K562 (cell line): Measurements from ENCODE around the gene LIMS2. TPM values are rescaled to one million over a fixed set of nuclear protein-coding genes. Genes with fewer than 3 reads are reported as not detected.

Experiments used
- ATAC-seq: fragments of 200-7000 bp; cut with Tn5 transposase; 3 replicates; pipeline ENCODE4 v1.9.1; 2020; ENCODE audit warnings: moderate library complexity
- BruUV-seq: library from RNA; stranded (reverse); fragments of 400-500 nt; replicated peaks from 2 replicates; lab custom pipeline; 2021; lab: Mats Ljungman, UMichigan
- CTCF ChIA-PET: fragments of 300-600 bp; formaldehyde crosslinking; extraction: SDS; loops from one replicate; lab custom pipeline; 2021; ENCODE audit warnings: low intra/inter-chr PET ratio; lab: Yijun Ruan, JAX
- POLR2A ChIA-PET: fragments of 300-600, 350-650 bp; sonication (Branson Sonifier 250); formaldehyde crosslinking; extraction: SDS; loops from one replicate; lab custom pipeline; 2021; ENCODE audit warnings: antibody characterized with exemption, inconsistent platforms; lab: Yijun Ruan, JAX
- DNase-seq, 4 experiments: peaks; one replicate each; pipeline versions ENCODE4 v3.0.0 to v3.0.0-alpha.2; 2011 to 2018; ENCODE audit warnings: low spot score in 3 of 4, mixed read lengths in 3 of 4; ENCODE audit errors: extremely low read depth in 1 of 4
- FAIRE-seq: peaks from 2 replicates; lab custom pipeline; 2011; peaks lifted over from hg19 to GRCh38; lab: Jason Lieb, UNC
- H2AFZ ChIP-seq: 2 replicates; pipeline ENCODE4 v1.6.0; 2011; ENCODE audit warnings: low read depth, low read length, control low read depth, inconsistent platforms
- H3K27ac ChIP-seq: fragments of 200-600 bp; 3 replicates; pipeline ENCODE4 v1.8.0; 2011; ENCODE audit warnings: low read depth, mild to moderate bottlenecking, control low read depth, inconsistent platforms, low read length, moderate library complexity, mixed read lengths; ENCODE audit errors: extremely low read depth
- H3K27me3 ChIP-seq, 2 experiments: fragments of 300-600 bp in 1 of 2; 2 replicates in 1 of 2; 3 replicates in 1 of 2; pipeline versions ENCODE4 v1.6.0 to v1.8.0; 2011; ENCODE audit warnings: inconsistent platforms in 2 of 2, low read length in 2 of 2, mild to moderate bottlenecking in 1 of 2, mixed read lengths in 1 of 2, moderate library complexity in 1 of 2; ENCODE audit not compliant: control insufficient read depth in 2 of 2, insufficient read depth in 2 of 2
- H3K36me3 ChIP-seq: fragments of 300-600 bp; 3 replicates; pipeline ENCODE4 v1.8.0; 2011; ENCODE audit warnings: mild to moderate bottlenecking, low read length, inconsistent platforms; ENCODE audit not compliant: control insufficient read depth, insufficient read depth
- H3K4me1 ChIP-seq, 2 experiments: fragments of 200-600 bp in 1 of 2; replicated peaks in 1 of 2; 2 replicates in 1 of 2; 3 replicates in 1 of 2; pipeline versions ENCODE4 v1.5.1 to v1.8.0; 2011; ENCODE audit warnings: inconsistent platforms in 2 of 2, low read length in 2 of 2, mild to moderate bottlenecking in 1 of 2, mixed read lengths in 1 of 2, moderate library complexity in 1 of 2; ENCODE audit not compliant: control insufficient read depth in 2 of 2, insufficient read depth in 2 of 2
- H3K4me2 ChIP-seq: 2 replicates; pipeline ENCODE4 v1.6.1; 2011; ENCODE audit warnings: low read length, control low read depth, inconsistent platforms, mixed read lengths; ENCODE audit not compliant: insufficient read depth
- H3K4me3 ChIP-seq: fragments of 200-600 bp; sonication (generic), shearing (Covaris generic); 2 replicates; pipeline ENCODE4 v1.5.1; 2016; ENCODE audit warnings: control low read depth, inconsistent platforms
- H3K79me2 ChIP-seq: fragments of 200-600 bp; 3 replicates; pipeline ENCODE4 v1.8.0; 2011; ENCODE audit warnings: low read length, inconsistent platforms; ENCODE audit not compliant: control insufficient read depth, insufficient read depth
- H3K9ac ChIP-seq, 2 experiments: 2 replicates each; pipeline versions ENCODE4 v1.6.0 to v1.6.1; 2011; ENCODE audit warnings: low read depth in 2 of 2, low read length in 2 of 2, control low read depth in 1 of 2, inconsistent platforms in 1 of 2, mild to moderate bottlenecking in 1 of 2, mixed read lengths in 1 of 2; ENCODE audit not compliant: insufficient read depth in 1 of 2
- H3K9me1 ChIP-seq: one replicate; pipeline ENCODE4 v1.6.0; 2011; ENCODE audit warnings: inconsistent platforms, mild to moderate bottlenecking, low read length, moderate library complexity; ENCODE audit not compliant: control insufficient read depth, insufficient read depth
- H3K9me3 ChIP-seq: replicated peaks from 2 replicates; pipeline ENCODE4 v1.5.1; 2011; ENCODE audit warnings: low read depth, low read length, inconsistent platforms; ENCODE audit not compliant: control insufficient read depth, insufficient read depth
- H4K20me1 ChIP-seq: replicated peaks from 2 replicates; pipeline ENCODE4 v1.6.1; 2011; ENCODE audit warnings: low read length, inconsistent platforms, mixed read lengths; ENCODE audit not compliant: control insufficient read depth, insufficient read depth
- CREB1 ChIP-seq, 2 experiments: sonication (generic) in 1 of 2; formaldehyde crosslinking in 1 of 2; IDR thresholded peaks; 2 replicates each; pipeline versions ENCODE4 v1.6.1 to v1.8.0; 2012 to 2022; ENCODE audit warnings: inconsistent platforms in 1 of 2, mild to moderate bottlenecking in 1 of 2, missing genetic modification reagents in 1 of 2, moderate library complexity in 1 of 2
- ETS2 ChIP-seq: IDR thresholded peaks from 2 replicates; pipeline ENCODE4 v1.6.1; 2016; ENCODE audit warnings: borderline replicate concordance, missing genetic modification characterization, mild to moderate bottlenecking, moderate library complexity, missing compliant biosample characterization; ENCODE audit not compliant: poor library complexity, severe bottlenecking
- EWSR1 ChIP-seq: fragments of 450-650 bp; IDR thresholded peaks from 2 replicates; pipeline ENCODE4 v1.6.1; 2018; ENCODE audit warnings: borderline replicate concordance, mild to moderate bottlenecking, low read depth, moderate library complexity; ENCODE audit not compliant: partially characterized antibody
- JUND ChIP-seq, 2 experiments: IDR thresholded peaks; 2 replicates in 1 of 2; 3 replicates in 1 of 2; pipeline ENCODE4 v1.6.1; 2011; ENCODE audit warnings: borderline replicate concordance in 2 of 2, low read depth in 2 of 2, low read length in 2 of 2, improper control_type of control experiment in 1 of 2, missing biosample characterization in 1 of 2, missing genetic modification characterization in 1 of 2, missing genetic modification reagents in 1 of 2
- KAT7 ChIP-seq: sonication (generic); formaldehyde crosslinking; IDR thresholded peaks from 2 replicates; pipeline ENCODE4 v1.8.0; 2022; ENCODE audit warnings: missing genetic modification reagents, mild to moderate bottlenecking, borderline replicate concordance
- NELFE ChIP-seq: IDR thresholded peaks from 2 replicates; pipeline ENCODE4 v1.6.1; 2011; ENCODE audit warnings: mild to moderate bottlenecking; ENCODE audit not compliant: insufficient read depth, insufficient read length
- PML ChIP-seq: IDR thresholded peaks from 2 replicates; pipeline ENCODE4 v1.6.1; 2012; ENCODE audit warnings: low read length, inconsistent platforms
- RBM25 ChIP-seq: fragments of 200-400 bp; formaldehyde crosslinking; IDR thresholded peaks from 2 replicates; pipeline ENCODE4 v1.6.1; 2018; ENCODE audit warnings: low read length, low read depth, moderate library complexity; ENCODE audit not compliant: severe bottlenecking
- SREBF1 ChIP-seq: fragments of 150-350 bp; IDR thresholded peaks from 2 replicates; pipeline ENCODE4 v1.6.1; 2014; ENCODE audit warnings: antibody characterized with exemption, low read depth, low read length, borderline replicate concordance
- TGIF2 ChIP-seq: sonication (generic); formaldehyde crosslinking; IDR thresholded peaks from 2 replicates; pipeline ENCODE4 v1.8.1; 2022; ENCODE audit warnings: mild to moderate bottlenecking, missing genetic modification reagents, moderate library complexity
- ZBTB7A ChIP-seq: IDR thresholded peaks from 2 replicates; pipeline ENCODE4 v1.6.1; 2011; ENCODE audit warnings: low read depth, mild to moderate bottlenecking, low read length, moderate library complexity, borderline replicate concordance; ENCODE audit not compliant: control insufficient read depth
- ZNF232 ChIP-seq: sonication (generic); formaldehyde crosslinking; IDR thresholded peaks from 2 replicates; pipeline ENCODE4 v1.8.0; 2022; ENCODE audit warnings: mild to moderate bottlenecking, missing genetic modification reagents
- ZNF253 ChIP-seq: fragments of 250-450 bp; sonication (Bioruptor Pico); conservative IDR thresholded peaks from 2 replicates; pipeline ENCODE4 v1.6.1; 2021; ENCODE audit warnings: mild to moderate bottlenecking
- ZNF444 ChIP-seq: fragments of 250-450 bp; sonication (Bioruptor Pico); IDR thresholded peaks from 2 replicates; pipeline ENCODE4 v1.4.0; 2020; ENCODE audit warnings: mild to moderate bottlenecking, moderate library complexity
- WGBS: fragments of 100-300 bp; shearing (Covaris generic); methylation state at CpG from one replicate; pipeline ENCODE4 v1.1.6; 2016; ENCODE audit warnings: low coverage, mixed read lengths; ENCODE audit not compliant: insufficient coverage; ENCODE audit errors: missing lambda C conversion rate; 5-methylcytosine and 5-hydroxymethylcytosine counted together
- in situ Hi-C: fragments of 300-500 bp; cut with MboI; formaldehyde crosslinking; loops from 4 replicates; pipeline ENCODE4 v1.15.0; 2018; ENCODE audit warnings: inconsistent platforms, mixed read lengths
- intact Hi-C: fragments of 100-400 bp; cut with micrococcal nuclease; formaldehyde crosslinking; loops from 2 replicates; pipeline ENCODE4 v1.14.2; 2022
- polyA plus RNA-seq, 8 experiments: library from polyadenylated mRNA; depleted of rRNA in 4 of 8; stranded (reverse) in 5 of 8; unstranded in 3 of 8; fragments of >200 nt; fragmentation: Nextera tagmentation in 2 of 8; fragmentation: Illumina TruSeq in 1 of 8; extraction: Ambion mirVana in 2 of 8; extraction: Trizol in 1 of 8; gene quantifications; 2 replicates each; pipeline versions ENCODE4 v1.2.1 to v1.2.3, GENCODE V29; 2011 to 2014; ENCODE audit warnings: inconsistent platforms in 1 of 8, missing spikeins in 1 of 8
- total RNA-seq, 7 experiments: library from RNA; depleted of rRNA in 6 of 7; stranded (reverse); fragments of >200 nt in 6 of 7; fragmentation: Illumina TruSeq in 2 of 7; extraction: Trizol in 2 of 7; gene quantifications; 2 replicates each; pipeline versions ENCODE4 v1.2.1 to v1.2.3, GENCODE V29; 2011 to 2021; ENCODE audit warnings: low replicate concordance in 1 of 7
- TF ChIP-seq, protein P1 (sequence below): fragments of 200-800 bp; sonication (Bioruptor generic); IDR thresholded peaks from 2 replicates; pipeline ENCODE4 v1.6.1; 2017; ENCODE audit warnings: missing genetic modification characterization, missing compliant biosample characterization
- TF ChIP-seq, protein P2 (sequence below), 3 experiments: fragments of 200-800 bp in 1 of 3; sonication (Bioruptor generic) in 1 of 3; sonication (generic) in 1 of 3; formaldehyde crosslinking in 1 of 3; IDR thresholded peaks; 2 replicates each; pipeline versions ENCODE4 v1.6.1 to v1.8.0; 2016 to 2022; ENCODE audit warnings: mild to moderate bottlenecking in 2 of 3, missing compliant biosample characterization in 2 of 3, missing genetic modification characterization in 2 of 3, missing genetic modification reagents in 1 of 3
- TF ChIP-seq, protein P3 (sequence below): fragments of 450-650 bp; IDR thresholded peaks from 2 replicates; pipeline ENCODE4 v1.6.1; 2014; ENCODE audit warnings: low read depth, mild to moderate bottlenecking, moderate library complexity, borderline replicate concordance

Gene LIMS2
- total and polyA plus RNA-seq, 9 of the 15 experiments (the other 6 are each of a cell fraction or from before 2014, with no cell fraction given), result 0.04 to 0.22 TPM; not detected in 7

DNA sequence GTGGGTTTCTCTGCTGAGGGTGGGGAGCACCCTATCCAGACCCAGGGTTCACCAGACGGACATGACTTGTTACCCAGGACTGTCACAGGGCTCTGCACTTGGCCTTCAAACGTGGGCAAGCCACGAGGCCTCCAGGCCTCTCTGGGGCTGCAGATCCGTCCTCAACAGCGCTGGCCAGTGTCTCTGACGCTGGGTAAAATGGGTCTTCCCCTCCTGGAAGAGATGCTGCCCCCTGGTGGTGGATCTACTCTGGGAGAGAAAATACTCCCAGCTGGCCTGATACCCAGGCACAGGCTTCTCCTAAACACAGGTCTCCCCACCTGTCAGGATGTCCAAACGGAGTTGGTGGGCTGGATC lies 25.7 kb downstream of the LIMS2 start:
- in situ Hi-C loops, result no loop called here
- Histone ChIP-seq H3K9me1 (no peaks in the 10 kb centered on the region), H3K4me1 (peaks cover 0 to 44% of the 10 kb centered on the region in 2 experiments; a peak in 2 of 5 replicates), H3K79me2 (no peaks in the 10 kb centered on the region), H3K4me3 (no peak overlapping the region), H3K9ac (no peak overlapping the region), H4K20me1 (peaks cover 10% of the 10 kb centered on the region; the same call in 1 of the 2 replicates), H3K4me2 (no peak overlapping the region), H3K36me3 (no peaks in the 10 kb centered on the region), H3K27ac (no peak overlapping the region), H2AFZ (no peak overlapping the region), H3K9me3 (no peaks in the 10 kb centered on the region), H3K27me3 (peaks cover 55 to 85% of the 10 kb centered on the region in 2 experiments)
- peak; percentile 87 for ATAC-seq
- intact Hi-C loops, result loop anchor here (1.0 to 5.0 kb wide), 2 partner anchors 58 to 452 kb away; no protein-coding TSS in a partner anchor
- peak; percentile 94 for FAIRE-seq
- 0% methylated on average over 6 of the region's 7 CpGs for WGBS
- peak; percentile 76 to 88 (median 78) for DNase-seq
- CTCF ChIA-PET, result interaction anchor here (0.6 to 1.8 kb wide), 5 partner anchors 57 to 176 kb away, joined by 3 to 8 read pairs (median 4); no protein-coding TSS in a partner anchor
- POLR2A ChIA-PET, result interaction anchor here (0.6 to 1.3 kb wide), 4 partner anchors 10 to 33 kb away, joined by 3 to 6 read pairs (median 4); no protein-coding TSS in a partner anchor
- BruUV-seq, result no TSS peak
- TF ChIP-seq, protein P1, sequence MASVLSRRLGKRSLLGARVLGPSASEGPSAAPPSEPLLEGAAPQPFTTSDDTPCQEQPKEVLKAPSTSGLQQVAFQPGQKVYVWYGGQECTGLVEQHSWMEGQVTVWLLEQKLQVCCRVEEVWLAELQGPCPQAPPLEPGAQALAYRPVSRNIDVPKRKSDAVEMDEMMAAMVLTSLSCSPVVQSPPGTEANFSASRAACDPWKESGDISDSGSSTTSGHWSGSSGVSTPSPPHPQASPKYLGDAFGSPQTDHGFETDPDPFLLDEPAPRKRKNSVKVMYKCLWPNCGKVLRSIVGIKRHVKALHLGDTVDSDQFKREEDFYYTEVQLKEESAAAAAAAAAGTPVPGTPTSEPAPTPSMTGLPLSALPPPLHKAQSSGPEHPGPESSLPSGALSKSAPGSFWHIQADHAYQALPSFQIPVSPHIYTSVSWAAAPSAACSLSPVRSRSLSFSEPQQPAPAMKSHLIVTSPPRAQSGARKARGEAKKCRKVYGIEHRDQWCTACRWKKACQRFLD (CRISPR knock-in tag), result no peak
- TF ChIP-seq JUND (IDR thresholded peaks at IDR 0.05; ENCODE audit: borderline replicate concordance, low read depth, low read length), result peak; percentile 35; the same call in 1 of the 2 replicates
- no peak for TF ChIP-seq JUND (tag; IDR thresholded peaks at IDR 0.05; ENCODE audit: borderline replicate concordance, low read depth, low read length)
- TF ChIP-seq ZNF444, result no peak
- 0 out of 2 replicates have a peak, but pooled peaks have one; percentile 47 for TF ChIP-seq ZBTB7A
- no peak for TF ChIP-seq ZNF253 (CRISPR knock-in tag)
- no peak for TF ChIP-seq EWSR1
- TF ChIP-seq, protein P2, sequence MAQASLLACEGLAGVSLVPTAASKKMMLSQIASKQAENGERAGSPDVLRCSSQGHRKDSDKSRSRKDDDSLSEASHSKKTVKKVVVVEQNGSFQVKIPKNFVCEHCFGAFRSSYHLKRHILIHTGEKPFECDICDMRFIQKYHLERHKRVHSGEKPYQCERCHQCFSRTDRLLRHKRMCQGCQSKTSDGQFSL (CRISPR knock-in tag; IDR thresholded peaks at IDR 0.05), result no peak
- TF ChIP-seq, protein P2 (tag; IDR thresholded peaks at IDR 0.05), result no peak
- TF ChIP-seq NELFE, result no peak
- no peak for TF ChIP-seq ETS2
- TF ChIP-seq RBM25, result no peak
- no peak for TF ChIP-seq CREB1 (IDR thresholded peaks at IDR 0.05)
- TF ChIP-seq CREB1 (CRISPR knock-in tag; IDR thresholded peaks at IDR 0.05), result 0 out of 2 replicates have a peak, but pooled peaks have one; percentile 15
- TF ChIP-seq TGIF2 (CRISPR knock-in tag), result no peak
- no peak for TF ChIP-seq KAT7 (CRISPR knock-in tag)
- TF ChIP-seq SREBF1, result no peak
- no peak for TF ChIP-seq PML
- TF ChIP-seq, protein P3, sequence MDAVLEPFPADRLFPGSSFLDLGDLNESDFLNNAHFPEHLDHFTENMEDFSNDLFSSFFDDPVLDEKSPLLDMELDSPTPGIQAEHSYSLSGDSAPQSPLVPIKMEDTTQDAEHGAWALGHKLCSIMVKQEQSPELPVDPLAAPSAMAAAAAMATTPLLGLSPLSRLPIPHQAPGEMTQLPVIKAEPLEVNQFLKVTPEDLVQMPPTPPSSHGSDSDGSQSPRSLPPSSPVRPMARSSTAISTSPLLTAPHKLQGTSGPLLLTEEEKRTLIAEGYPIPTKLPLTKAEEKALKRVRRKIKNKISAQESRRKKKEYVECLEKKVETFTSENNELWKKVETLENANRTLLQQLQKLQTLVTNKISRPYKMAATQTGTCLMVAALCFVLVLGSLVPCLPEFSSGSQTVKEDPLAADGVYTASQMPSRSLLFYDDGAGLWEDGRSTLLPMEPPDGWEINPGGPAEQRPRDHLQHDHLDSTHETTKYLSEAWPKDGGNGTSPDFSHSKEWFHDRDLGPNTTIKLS, result no peak
- TF ChIP-seq ZNF232 (CRISPR knock-in tag), result no peak
